ENCODE measurements around the gene UROC1. TPM values are rescaled to one million over a fixed set of nuclear protein-coding genes. Genes with fewer than 3 reads are reported as not detected.

Gene UROC1
- total RNA-seq, 1 donor from 2014 or later, result not detected

GRCh38 chr3:126456766-126457388 lies 60.7 kb downstream of the UROC1 start:
- peak; percentile 6 for ATAC-seq
- intact Hi-C loops (cut with DNase I), result no loop called here
- no peak for DNase-seq (ENCODE audit: missing footprints)

GRCh38 chr3:126456211-126456610 lies 61.4 kb downstream of the UROC1 start:
- intact Hi-C loops (cut with DNase I), result no loop called here
- peak; percentile 58 for DNase-seq (ENCODE audit: missing footprints)
- ATAC-seq, result peak; percentile 7

- DNase-seq (ENCODE audit: missing footprints), result no peak
- intact Hi-C loops (cut with DNase I), result no loop called here
- no peak for ATAC-seq
These were observed 63.0 kb downstream of the UROC1 start for GRCh38 chr3:126454437-126455198.

- no peak for DNase-seq (ENCODE audit: missing footprints)
- ATAC-seq, result no peak
- intact Hi-C loops (cut with DNase I), result no loop called here
These were observed 63.5 kb downstream of the UROC1 start for GRCh38 chr3:126454025-126454424.

GRCh38 chr3:126452213-126452612 lies 65.4 kb downstream of the UROC1 start:
- no peak for DNase-seq (ENCODE audit: missing footprints)
- intact Hi-C loops (cut with DNase I), result no loop called here
- no peak for ATAC-seq

GRCh38 chr3:126451511-126451910 lies 66.1 kb downstream of the UROC1 start:
- no peak for ATAC-seq
- peak; percentile 34 for DNase-seq (ENCODE audit: missing footprints)
- intact Hi-C loops (cut with DNase I), result no loop called here

GRCh38 chr3:126450744-126451143 lies 66.8 kb downstream of the UROC1 start:
- DNase-seq (ENCODE audit: missing footprints), result peak; percentile 56
- intact Hi-C loops (cut with DNase I), result no loop called here

GRCh38 chr3:126450219-126450618 lies 67.4 kb downstream of the UROC1 start:
- ATAC-seq (no peak), DNase-seq (ENCODE audit: missing footprints) (no peak)
- intact Hi-C loops (cut with DNase I), result no loop called here

More at GRCh38 chr3:126450744-126451143, 66.8 kb downstream of the UROC1 start:
- no peak for ATAC-seq

- ATAC-seq, result no peak
- intact Hi-C loops (cut with DNase I), result no loop called here
- DNase-seq (ENCODE audit: missing footprints), result peak; percentile 35
These were observed 67.9 kb downstream of the UROC1 start for GRCh38 chr3:126449621-126450051.

- intact Hi-C loops (cut with DNase I), result no loop called here
- DNase-seq (ENCODE audit: missing footprints) (no peak), ATAC-seq (no peak)
These were observed 68.7 kb downstream of the UROC1 start for GRCh38 chr3:126448893-126449180.

- intact Hi-C loops (cut with DNase I), result no loop called here
- ATAC-seq, result no peak
- DNase-seq (ENCODE audit: missing footprints), result no peak
These were observed 69.3 kb downstream of the UROC1 start for GRCh38 chr3:126448136-126448892.

- no peak for ATAC-seq
- intact Hi-C loops (cut with DNase I), result no loop called here
- DNase-seq (ENCODE audit: missing footprints), result peak; percentile 39
These were observed 70.0 kb downstream of the UROC1 start for GRCh38 chr3:126447456-126448106.

GRCh38 chr3:126446791-126447190 lies 70.8 kb downstream of the UROC1 start:
- intact Hi-C loops (cut with DNase I), result no loop called here
- ATAC-seq, result no peak
- DNase-seq (ENCODE audit: missing footprints), result no peak

GRCh38 chr3:126446301-126446700 lies 71.3 kb downstream of the UROC1 start:
- peak; percentile 50 for DNase-seq (ENCODE audit: missing footprints)
- intact Hi-C loops (cut with DNase I), result no loop called here
- ATAC-seq, result no peak

GRCh38 chr3:126445506-126445905 lies 72.1 kb downstream of the UROC1 start:
- ATAC-seq (no peak), DNase-seq (ENCODE audit: missing footprints) (peak; percentile 32)

GRCh38 chr3:126442856-126443242 lies 74.7 kb downstream of the UROC1 start:
- ATAC-seq (no peak), DNase-seq (ENCODE audit: missing footprints) (no peak)
- intact Hi-C loops (cut with DNase I), result no loop called here

More at GRCh38 chr3:126445506-126445905, 72.1 kb downstream of the UROC1 start:
- intact Hi-C loops (cut with DNase I), result no loop called here

GRCh38 chr3:126442094-126442855 lies 75.3 kb downstream of the UROC1 start:
- DNase-seq (ENCODE audit: missing footprints) (peak; percentile 77), ATAC-seq (peak; percentile 52)
- intact Hi-C loops (cut with DNase I), result no loop called here

GRCh38 chr3:126441256-126441880 lies 76.2 kb downstream of the UROC1 start:
- ATAC-seq (no peak), DNase-seq (ENCODE audit: missing footprints) (peak; percentile 31)
- intact Hi-C loops (cut with DNase I), result no loop called here

All from Right ventricle myocardium inferior (tissue), 1 donor.